Superior temporal gyrus (tissue), 1 donor: ENCODE data around the gene PTPRS.

ENCODE experiments used
- DNase-seq: peaks from one replicate; pipeline ENCODE4 v3.0.0-alpha.2; 2016; ENCODE audit errors: extremely low spot score

Gene PTPRS

GRCh38 chr19:5308451-5309437, 31.9 kb downstream of the PTPRS start:
- DNase-seq = peak; percentile 83

- no peak for DNase-seq
These were observed 33.0 kb downstream of the PTPRS start for GRCh38 chr19:5307655-5308054.

GRCh38 chr19:5305163-5305562, 35.4 kb downstream of the PTPRS start:
- DNase-seq = no peak

- DNase-seq = no peak
These were observed 36.1 kb downstream of the PTPRS start for GRCh38 chr19:5304486-5304885.

GRCh38 chr19:5303208-5303607, 37.4 kb downstream of the PTPRS start:
- no peak for DNase-seq

GRCh38 chr19:5302396-5302795, 38.2 kb downstream of the PTPRS start:
- DNase-seq = no peak

GRCh38 chr19:5299137-5299536, 41.5 kb downstream of the PTPRS start:
- no peak for DNase-seq

- DNase-seq = no peak
These were observed 42.1 kb downstream of the PTPRS start for GRCh38 chr19:5298471-5298901.

GRCh38 chr19:5297272-5297669, 43.3 kb downstream of the PTPRS start:
- DNase-seq = no peak

GRCh38 chr19:5296457-5297271, 43.9 kb downstream of the PTPRS start:
- no peak for DNase-seq

- DNase-seq = no peak
These were observed 44.6 kb downstream of the PTPRS start for GRCh38 chr19:5296021-5296420.

GRCh38 chr19:5294403-5295160, 46.0 kb downstream of the PTPRS start:
- DNase-seq = no peak

GRCh38 chr19:5293612-5294378, 46.8 kb downstream of the PTPRS start:
- no peak for DNase-seq

GRCh38 chr19:5292822-5293611, 47.6 kb downstream of the PTPRS start:
- DNase-seq = peak; percentile 53

- peak; percentile 26 for DNase-seq
These were observed 48.2 kb downstream of the PTPRS start for GRCh38 chr19:5292453-5292821.

- no peak for DNase-seq
These were observed 48.9 kb downstream of the PTPRS start for GRCh38 chr19:5291588-5292193.
